Keratinocyte (primary cell): ENCODE measurements around the gene GRAMD1A. TPM values are rescaled to one million over a fixed set of nuclear protein-coding genes. Genes with fewer than 3 reads are reported as not detected.

Source experiments
- DNase-seq: peaks from one replicate; pipeline ENCODE4 v3.0.0-alpha.2; 2011; ENCODE audit warnings: low read depth, missing footprints, low spot score
- FAIRE-seq: peaks from 2 replicates; lab custom pipeline; 2011; peaks lifted over from hg19 to GRCh38; lab: Jason Lieb, UNC
- H2AFZ ChIP-seq: 2 replicates; pipeline ENCODE4 v1.6.0; 2012; ENCODE audit warnings: low read length, control low read depth, inconsistent platforms; ENCODE audit not compliant: control insufficient read depth
- H3K27ac ChIP-seq: 2 replicates; pipeline ENCODE4 v1.5.1; 2011; ENCODE audit warnings: low read length; ENCODE audit not compliant: control insufficient read depth, insufficient read depth
- H3K27me3 ChIP-seq: 3 replicates; pipeline ENCODE4 v1.6.0; 2011; ENCODE audit warnings: low read length; ENCODE audit not compliant: control insufficient read depth, insufficient read depth; ENCODE audit errors: extremely low read depth
- H3K36me3 ChIP-seq, 2 experiments: 2 replicates in 1 of 2; 3 replicates in 1 of 2; pipeline ENCODE4 v1.5.1; 2011; ENCODE audit warnings: low read length in 2 of 2, mild to moderate bottlenecking in 1 of 2; ENCODE audit not compliant: control insufficient read depth in 2 of 2, insufficient read depth in 2 of 2; ENCODE audit errors: extremely low read depth in 1 of 2
- H3K4me1 ChIP-seq: 3 replicates; pipeline ENCODE4 v1.5.1; 2011; ENCODE audit warnings: low read length; ENCODE audit not compliant: control insufficient read depth, insufficient read depth; ENCODE audit errors: extremely low read depth
- H3K4me2 ChIP-seq: 3 replicates; pipeline ENCODE4 v1.6.0; 2011; ENCODE audit warnings: low read depth, low read length; ENCODE audit not compliant: control insufficient read depth, insufficient read depth; ENCODE audit errors: extremely low read depth
- H3K4me3 ChIP-seq, 3 experiments: fragments of 200-600 bp in 1 of 3; sonication (generic) in 1 of 3; 2 replicates in 2 of 3; 3 replicates in 1 of 3; pipeline ENCODE4 v1.5.1; 2011 to 2016; ENCODE audit warnings: low read length in 3 of 3, mild to moderate bottlenecking in 3 of 3, control low read depth in 2 of 3, inconsistent platforms in 1 of 3, low read depth in 1 of 3, mixed read lengths in 1 of 3, mixed run types in 1 of 3, moderate library complexity in 1 of 3; ENCODE audit not compliant: control insufficient read depth in 2 of 3, insufficient read depth in 2 of 3; ENCODE audit errors: extremely low read depth in 1 of 3
- H3K79me2 ChIP-seq: 2 replicates; pipeline ENCODE4 v1.6.0; 2012; ENCODE audit warnings: low read length; ENCODE audit not compliant: control insufficient read depth, insufficient read depth
- H3K9ac ChIP-seq: 3 replicates; pipeline ENCODE4 v1.6.0; 2011; ENCODE audit warnings: low read length; ENCODE audit not compliant: control insufficient read depth, insufficient read depth; ENCODE audit errors: extremely low read depth
- H3K9me1 ChIP-seq: 3 replicates; pipeline ENCODE4 v1.6.0; 2011; ENCODE audit warnings: low read length; ENCODE audit not compliant: control insufficient read depth, insufficient read depth; ENCODE audit errors: extremely low read depth
- H3K9me3 ChIP-seq: 2 replicates; pipeline ENCODE4 v1.5.1; 2012; ENCODE audit warnings: low read depth, low read length; ENCODE audit not compliant: control insufficient read depth
- H4K20me1 ChIP-seq: 3 replicates; pipeline ENCODE4 v1.6.0; 2011; ENCODE audit warnings: low read length; ENCODE audit not compliant: control insufficient read depth, insufficient read depth; ENCODE audit errors: extremely low read depth
- EZH2 ChIP-seq: IDR thresholded peaks from one replicate; pipeline ENCODE4 v1.6.1; 2012; ENCODE audit warnings: inconsistent platforms, mild to moderate bottlenecking, low read length, moderate library complexity
- dilution Hi-C: fragments of 300-500 bp; cut with MboI; formaldehyde crosslinking; loops from one replicate; pipeline ENCODE4 v1.7.0; 2020; ENCODE audit warnings: low sequenced_read_pairs; ENCODE audit not compliant: extremely low pct_ligation_motif_present
- polyA plus RNA-seq, 5 experiments: library from polyadenylated mRNA; depleted of rRNA in 3 of 5; stranded (reverse) in 3 of 5; stranded (forward) in 1 of 5; unstranded in 1 of 5; fragments of >200 nt; gene quantifications; 1 replicate in 1 of 5; 2 replicates in 3 of 5; 3 replicates in 1 of 5; pipeline versions ENCODE4 v1.2.1 to v1.2.3, GENCODE V29; 2011 to 2012; ENCODE audit warnings: missing spikeins in 2 of 5, low read depth in 1 of 5, low replicate concordance in 1 of 5
- TF ChIP-seq, protein P1 (sequence below), 3 experiments: IDR thresholded peaks in 1 of 3; conservative IDR thresholded peaks in 1 of 3; optimal IDR thresholded peaks in 1 of 3; 2 replicates in 2 of 3; 3 replicates in 1 of 3; pipeline versions ENCODE3 to v1.5.1; 2011; ENCODE audit warnings: low read length in 3 of 3, mild to moderate bottlenecking in 3 of 3, moderate library complexity in 2 of 3, control low read depth in 1 of 3, inconsistent platforms in 1 of 3; ENCODE audit not compliant: insufficient read depth in 2 of 3; ENCODE audit errors: extremely low read depth in 1 of 3

The GRAMD1A gene
- polyA plus RNA-seq, 1 donor (not counting 4 experiments of a cell fraction or from before 2014, with no cell fraction given): 24.6 TPM

DNA sequence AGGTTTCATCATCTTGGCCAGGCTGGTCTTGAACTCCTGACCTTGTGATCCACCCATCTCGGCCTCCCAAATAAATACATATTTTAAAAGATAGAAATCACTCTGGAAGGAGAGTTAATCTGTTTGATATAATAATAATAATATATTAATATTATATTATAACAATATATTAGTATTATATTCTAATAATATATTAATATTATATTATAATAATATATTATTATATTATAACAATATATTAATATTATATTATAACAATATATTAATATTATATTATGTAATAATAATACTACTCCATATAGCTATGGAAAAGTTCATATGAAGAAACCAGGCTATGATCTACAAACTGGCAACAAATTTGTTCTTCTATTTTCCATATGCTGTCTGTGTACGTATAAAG, 58.2 kb downstream of the GRAMD1A start:
- dilution Hi-C loops: no loop called here

DNA sequence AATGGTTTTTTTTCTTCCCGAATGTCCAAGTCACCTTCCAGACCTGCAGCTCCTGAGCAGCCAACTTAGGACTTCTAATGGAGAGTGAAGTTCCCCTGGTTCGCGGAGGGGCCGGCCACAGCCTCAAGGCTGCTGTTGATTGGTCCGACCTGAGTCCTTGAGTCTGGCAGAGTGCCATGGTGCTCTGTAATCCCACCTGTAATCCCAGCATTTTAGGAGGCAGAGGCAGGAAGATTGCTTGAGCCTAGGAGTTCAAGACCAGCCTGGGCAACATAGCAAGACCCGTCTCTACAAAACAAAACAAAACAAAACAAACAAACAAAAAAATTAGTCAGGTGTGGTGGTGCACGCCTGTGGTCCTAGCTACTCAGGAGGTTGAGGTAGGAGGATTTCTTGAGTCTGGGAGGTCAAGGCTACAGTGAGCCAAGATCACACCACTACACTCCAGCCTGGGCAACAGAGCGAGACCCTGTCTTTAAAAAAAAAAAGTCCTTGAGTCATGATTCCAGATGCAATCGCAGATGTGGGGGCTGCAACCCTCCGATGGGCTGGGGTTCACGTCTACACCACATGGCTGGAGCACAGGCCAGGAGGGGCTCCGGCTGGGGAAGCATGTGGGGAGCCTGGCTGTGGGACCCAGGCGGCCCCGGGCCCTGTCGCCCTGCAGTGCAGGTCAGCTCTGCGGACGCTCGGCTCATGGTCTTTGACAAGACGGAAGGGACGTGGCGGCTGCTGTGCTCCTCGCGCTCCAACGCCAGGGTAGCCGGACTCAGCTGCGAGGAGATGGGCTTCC, 59.1 kb downstream of the GRAMD1A start:
- no peaks in the 10 kb centered on the region for H3K36me3 ChIP-seq
- H3K4me3 ChIP-seq: no peak overlapping the region
- no peaks in the 10 kb centered on the region for H3K27me3 ChIP-seq
- H3K9ac ChIP-seq: no peak overlapping the region
- no peak for FAIRE-seq
- dilution Hi-C loops: no loop called here
- H3K79me2 ChIP-seq: no peaks in the 10 kb centered on the region
- no peaks in the 10 kb centered on the region for H3K9me3 ChIP-seq
- no peak overlapping the region for H3K4me2 ChIP-seq
- no peaks in the 10 kb centered on the region for H3K9me1 ChIP-seq
- H4K20me1 ChIP-seq: no peaks in the 10 kb centered on the region
- no peak overlapping the region for H3K27ac ChIP-seq
- no peak for DNase-seq
- no peak overlapping the region for H2AFZ ChIP-seq
- no peak for TF ChIP-seq EZH2
- TF ChIP-seq, protein P1, sequence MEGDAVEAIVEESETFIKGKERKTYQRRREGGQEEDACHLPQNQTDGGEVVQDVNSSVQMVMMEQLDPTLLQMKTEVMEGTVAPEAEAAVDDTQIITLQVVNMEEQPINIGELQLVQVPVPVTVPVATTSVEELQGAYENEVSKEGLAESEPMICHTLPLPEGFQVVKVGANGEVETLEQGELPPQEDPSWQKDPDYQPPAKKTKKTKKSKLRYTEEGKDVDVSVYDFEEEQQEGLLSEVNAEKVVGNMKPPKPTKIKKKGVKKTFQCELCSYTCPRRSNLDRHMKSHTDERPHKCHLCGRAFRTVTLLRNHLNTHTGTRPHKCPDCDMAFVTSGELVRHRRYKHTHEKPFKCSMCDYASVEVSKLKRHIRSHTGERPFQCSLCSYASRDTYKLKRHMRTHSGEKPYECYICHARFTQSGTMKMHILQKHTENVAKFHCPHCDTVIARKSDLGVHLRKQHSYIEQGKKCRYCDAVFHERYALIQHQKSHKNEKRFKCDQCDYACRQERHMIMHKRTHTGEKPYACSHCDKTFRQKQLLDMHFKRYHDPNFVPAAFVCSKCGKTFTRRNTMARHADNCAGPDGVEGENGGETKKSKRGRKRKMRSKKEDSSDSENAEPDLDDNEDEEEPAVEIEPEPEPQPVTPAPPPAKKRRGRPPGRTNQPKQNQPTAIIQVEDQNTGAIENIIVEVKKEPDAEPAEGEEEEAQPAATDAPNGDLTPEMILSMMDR (optimal IDR thresholded peaks at IDR 0.05 in 1 of 3, IDR thresholded peaks at IDR 0.05 in 1 of 3, conservative IDR thresholded peaks at IDR 0.05 in 1 of 3; ENCODE audit: extremely low read depth in 1 of 3, insufficient read depth in 2 of 3, low read length in 3 of 3): no peak
- no peaks in the 10 kb centered on the region for H3K4me1 ChIP-seq

More for the DNA sequence above, 58.2 kb downstream of the GRAMD1A start:
- Histone ChIP-seq H3K4me1 (no peaks in the 10 kb centered on the region), H3K27me3 (no peaks in the 10 kb centered on the region), H3K36me3 (no peaks in the 10 kb centered on the region), H3K9ac (no peak overlapping the region), H3K4me3 (no peak overlapping the region), H2AFZ (no peak overlapping the region), H3K9me1 (no peaks in the 10 kb centered on the region), H3K4me2 (no peak overlapping the region), H4K20me1 (no peaks in the 10 kb centered on the region), H3K9me3 (no peaks in the 10 kb centered on the region), H3K79me2 (no peaks in the 10 kb centered on the region), H3K27ac (no peak overlapping the region)
- no peak for FAIRE-seq
- DNase-seq: no peak
- TF ChIP-seq, protein P1 (optimal IDR thresholded peaks at IDR 0.05 in 1 of 3, IDR thresholded peaks at IDR 0.05 in 1 of 3, conservative IDR thresholded peaks at IDR 0.05 in 1 of 3; ENCODE audit: extremely low read depth in 1 of 3, insufficient read depth in 2 of 3, low read length in 3 of 3): no peak
- no peak for TF ChIP-seq EZH2
